HT1080 (cell line): Measurements from ENCODE around the gene HPGD. TPM values are rescaled to one million over a fixed set of nuclear protein-coding genes. Genes with fewer than 3 reads are reported as not detected.

ENCODE experiments used
- DNase-seq: peaks from one replicate; pipeline ENCODE4 v3.0.0-alpha.2; 2015; ENCODE audit warnings: low read depth
- polyA plus RNA-seq, 2 experiments: library from polyadenylated mRNA; depleted of rRNA; stranded (reverse); fragments of >200 nt; gene quantifications; 2 replicates each; pipeline ENCODE4 v1.2.3, GENCODE V29; 2015
- total RNA-seq: library from RNA; depleted of rRNA; stranded (reverse); fragments of >200 nt; shearing (Covaris generic); gene quantifications from 2 replicates; pipeline ENCODE4 v1.2.3, GENCODE V29; 2014; rRNA removed

The HPGD gene
- total RNA-seq, result 0.30 and 1.6 TPM in 2 replicates
- polyA plus RNA-seq (2015; cell fraction: cytosol; rRNA removed), result 0.44 and 0.48 TPM in 2 replicates
- 0.12 and 0.35 TPM in 2 replicates for polyA plus RNA-seq (2015; cell fraction: nucleus; rRNA removed)

DNA sequence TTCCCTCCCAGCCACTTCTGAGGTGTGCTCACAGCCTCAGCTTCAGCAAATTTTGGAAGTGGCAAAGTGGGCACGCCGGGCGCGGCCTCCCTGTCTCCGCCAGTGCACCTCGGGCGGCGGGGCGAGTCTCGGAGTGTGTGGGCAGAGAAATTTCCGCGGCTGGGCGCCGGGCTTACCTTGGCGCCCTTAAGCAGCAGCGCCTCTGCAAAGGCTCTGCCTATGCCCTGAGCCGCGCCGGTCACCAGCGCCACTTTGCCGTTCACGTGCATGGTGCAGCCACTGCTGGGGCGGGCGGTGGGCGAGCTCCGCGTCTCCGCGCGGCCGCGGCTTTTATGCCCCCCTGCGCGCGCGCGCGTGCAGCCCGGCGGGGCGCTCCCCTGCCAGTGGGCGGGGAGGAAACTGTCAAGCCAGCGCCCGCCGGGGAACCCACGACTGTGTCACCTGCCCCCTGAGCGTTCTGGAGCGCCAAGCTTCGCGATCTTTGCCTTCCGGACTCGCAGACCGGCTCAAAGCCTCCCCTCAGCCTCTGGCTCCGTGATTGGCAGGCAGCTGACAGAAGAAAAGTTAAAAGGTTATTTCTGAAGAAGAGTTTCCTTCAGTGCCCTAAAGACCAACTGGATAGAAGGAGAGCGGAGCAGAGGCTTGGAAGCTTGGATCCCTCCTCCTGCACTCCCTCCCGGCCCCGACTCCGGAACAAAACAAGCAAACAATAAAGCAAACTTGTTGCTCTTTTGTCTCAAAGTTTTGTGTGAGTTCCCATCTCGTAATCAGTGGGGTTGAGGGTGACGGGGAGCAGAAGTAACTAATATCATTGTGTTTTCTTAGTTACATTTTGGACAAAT lies at the start of gene HPGD:
Gene HPGD, minus strand, starts transcription at position 306 of the 842 bp plus-strand sequence. Its CDS starts 37 bp downstream, at position 269.
- peak; percentile 57 for DNase-seq

DNA sequence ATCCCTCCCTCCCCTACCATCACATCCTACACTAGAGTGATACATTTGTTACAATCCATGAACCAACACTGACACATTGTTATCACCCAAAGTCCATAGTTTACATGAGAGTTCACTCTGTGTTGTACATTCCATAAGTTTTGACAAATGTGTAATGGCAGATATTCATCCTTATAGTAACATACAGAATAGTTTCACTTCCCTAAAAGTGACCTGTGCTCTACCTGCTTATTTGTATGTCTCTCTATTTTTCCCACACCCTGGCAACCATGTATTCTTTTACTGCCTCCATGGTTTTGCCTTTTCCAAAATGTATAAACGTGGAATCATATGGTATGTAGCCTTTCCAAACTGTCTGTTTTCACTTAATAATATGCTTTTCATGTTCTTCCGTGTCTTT lies 42.2 kb upstream of the HPGD start:
- DNase-seq, result no peak

GRCh38 chr4:174563399-174563798 lies 41.1 kb upstream of the HPGD start:
- no peak for DNase-seq

DNA sequence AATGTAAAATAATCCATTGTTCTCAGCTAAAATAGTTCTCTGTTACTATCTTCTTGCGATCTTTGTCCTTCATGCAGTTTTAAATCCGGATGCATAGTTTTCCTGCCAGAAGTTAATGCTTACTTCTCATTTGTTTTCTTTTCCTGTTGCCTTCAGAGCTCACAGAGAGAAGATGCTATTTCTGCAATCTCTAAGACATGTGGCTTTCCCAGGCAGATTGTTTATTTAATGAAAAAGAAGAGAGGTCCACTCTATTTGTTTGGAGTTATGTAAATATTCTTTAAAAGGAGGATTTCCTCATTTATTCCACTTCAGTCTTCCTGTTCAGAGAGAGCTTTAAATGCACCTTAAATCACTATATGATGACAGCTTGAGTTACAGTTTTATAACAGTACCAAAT lies 39.3 kb upstream of the HPGD start:
- DNase-seq, result no peak

DNA sequence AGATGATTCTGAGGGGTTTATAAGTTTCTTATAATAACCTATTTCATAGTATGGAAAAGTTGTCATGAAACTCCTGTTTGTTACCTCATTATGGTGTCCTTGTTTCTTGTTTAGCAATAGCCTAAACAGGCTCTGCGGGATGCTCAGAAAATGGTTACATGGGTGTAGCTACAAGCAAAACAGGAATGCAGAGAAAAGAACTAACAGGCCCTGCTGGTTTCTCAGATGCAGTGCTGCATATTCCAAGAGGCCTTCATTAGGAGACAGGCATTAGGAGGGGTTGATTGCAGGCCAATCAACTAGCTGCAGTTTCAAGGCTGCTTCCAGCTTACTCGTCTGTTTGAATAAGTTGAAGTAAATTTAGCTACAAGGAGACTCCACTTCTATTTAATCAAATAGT lies 37.6 kb upstream of the HPGD start:
- no peak for DNase-seq

DNA sequence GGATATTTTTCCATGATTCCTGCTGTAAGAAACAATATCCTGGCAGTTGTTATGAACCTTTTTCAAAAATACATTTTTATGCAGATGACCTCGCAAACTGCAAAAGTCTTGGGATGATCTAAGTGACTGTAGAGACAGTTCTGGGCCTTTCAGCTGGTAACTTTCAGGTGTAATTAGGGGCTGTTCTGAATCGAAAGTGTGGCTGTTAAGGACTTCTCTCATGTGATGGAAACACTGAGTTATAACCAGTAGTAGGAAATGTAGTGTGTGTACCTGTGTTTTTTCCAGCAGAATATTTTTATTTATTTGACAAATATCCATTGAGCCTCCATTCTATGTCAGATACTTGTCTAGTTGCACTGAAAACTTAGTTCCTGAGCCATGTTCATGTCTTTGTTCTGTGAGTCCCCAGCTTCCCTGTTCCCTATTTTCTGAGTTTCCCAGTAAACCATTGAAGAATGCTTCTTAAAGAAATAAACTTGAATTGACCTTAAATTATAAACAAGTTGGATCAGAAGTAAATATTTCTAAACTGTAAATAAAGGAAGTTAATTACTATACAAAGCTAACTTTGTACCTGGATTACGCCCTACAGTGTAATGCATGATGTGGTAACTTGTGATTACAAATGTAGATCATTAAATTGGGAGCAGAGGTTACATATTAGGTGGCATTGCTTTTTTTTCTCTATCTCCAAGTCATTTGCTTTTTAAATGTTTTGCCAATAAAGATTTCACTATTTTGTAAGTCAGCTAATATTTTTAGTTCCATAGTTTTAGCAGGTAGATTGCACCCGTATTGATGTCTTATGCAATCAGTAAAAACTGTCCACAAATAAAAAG lies 33.7 kb upstream of the HPGD start:
- DNase-seq, result no peak

DNA sequence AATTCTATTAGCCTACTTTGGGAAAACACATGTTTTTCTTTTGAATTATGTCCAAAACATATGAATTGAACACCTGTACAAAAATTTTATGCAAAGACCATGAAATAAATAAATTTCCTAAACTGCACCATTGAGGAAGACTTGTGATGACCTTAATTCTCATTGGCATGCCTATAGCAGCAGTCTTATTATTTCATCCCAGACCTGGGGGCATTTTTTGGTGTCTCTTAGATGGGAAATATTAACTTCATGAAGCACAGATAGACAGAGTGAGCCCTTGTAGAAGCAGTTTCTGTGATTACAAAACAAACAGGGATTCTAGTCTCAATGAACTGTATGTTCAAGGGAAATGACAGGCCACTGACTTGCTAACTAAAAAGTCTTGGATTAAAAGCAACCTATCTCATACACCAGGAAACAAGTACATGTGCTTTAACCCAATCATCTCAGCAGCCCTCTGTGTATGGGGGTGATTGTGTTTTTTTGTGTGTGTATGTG lies 32.0 kb upstream of the HPGD start:
- DNase-seq, result no peak

DNA sequence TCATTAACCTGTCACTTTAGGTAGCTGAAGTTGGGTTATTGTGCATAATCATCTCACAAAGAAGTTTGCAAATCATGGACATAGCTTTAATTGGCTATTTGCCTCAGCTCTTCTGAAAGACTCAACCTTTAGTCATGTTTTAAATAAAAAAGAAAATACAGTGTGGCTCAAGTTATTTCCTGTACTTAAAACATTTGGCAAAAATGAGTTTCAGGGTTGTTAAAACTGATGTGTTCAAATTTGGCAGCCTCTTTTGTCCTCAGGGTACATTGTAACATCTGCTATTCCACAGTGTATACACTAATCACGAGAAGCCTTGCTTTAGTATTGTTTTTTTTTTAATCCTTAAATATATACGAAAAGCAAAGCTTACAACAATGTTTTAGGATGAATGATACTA lies 31.5 kb upstream of the HPGD start:
- peak; percentile 17 for DNase-seq

DNA sequence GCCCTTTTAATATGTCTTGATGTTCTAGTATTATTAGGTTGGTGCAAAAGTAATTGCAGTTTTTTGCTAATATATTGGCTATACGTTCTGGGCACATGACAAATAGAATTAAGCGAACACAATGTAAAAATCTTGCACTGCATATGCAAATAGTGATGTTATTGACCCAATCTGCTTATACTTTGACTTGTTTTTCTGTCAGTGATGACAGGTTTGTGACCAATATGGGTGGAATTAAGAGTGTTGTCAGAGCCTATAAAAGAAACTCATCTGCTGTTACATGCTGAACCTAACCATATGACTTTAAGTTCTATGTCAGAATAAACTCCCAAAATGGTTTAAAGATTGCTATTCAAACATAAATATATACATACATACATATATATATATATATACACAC lies 30.7 kb upstream of the HPGD start:
- DNase-seq, result no peak

DNA sequence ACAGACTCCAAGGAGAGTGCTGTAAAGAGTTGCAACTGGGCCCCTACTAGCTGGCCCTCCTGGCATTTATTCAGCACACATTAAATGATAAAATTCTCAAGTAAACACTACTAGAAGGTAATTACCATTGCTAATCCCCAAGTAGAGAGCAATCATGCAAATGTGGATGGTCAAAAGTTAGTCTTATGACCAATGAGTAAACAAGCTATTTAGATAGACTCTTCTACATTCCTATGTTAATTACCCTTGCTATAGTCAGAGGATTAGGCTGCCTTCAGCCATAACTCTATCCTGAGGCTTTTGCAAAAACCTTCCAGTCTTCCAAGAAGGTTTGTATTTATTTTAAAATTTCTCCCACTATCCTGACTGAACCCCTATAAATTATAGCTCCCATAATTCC lies 28.3 kb upstream of the HPGD start:
- DNase-seq, result no peak

DNA sequence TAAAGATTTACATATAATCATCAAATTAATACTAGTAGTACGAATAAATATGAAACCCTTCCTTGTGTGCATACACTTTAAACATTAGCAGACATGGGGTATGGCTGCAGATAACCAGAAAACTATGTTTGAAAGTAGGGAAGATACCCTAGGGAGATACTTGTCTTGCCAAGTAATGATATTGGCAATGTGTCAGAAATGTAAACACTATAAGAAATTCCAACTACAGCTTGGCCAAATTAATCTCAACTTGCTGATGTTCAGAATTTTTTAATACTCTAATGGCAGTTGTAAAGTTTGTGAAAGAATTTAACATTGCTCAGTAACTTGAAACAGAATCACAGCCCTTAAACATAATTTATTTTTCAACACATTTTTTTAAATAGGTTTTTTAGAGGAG lies 27.4 kb upstream of the HPGD start:
- DNase-seq, result no peak

DNA sequence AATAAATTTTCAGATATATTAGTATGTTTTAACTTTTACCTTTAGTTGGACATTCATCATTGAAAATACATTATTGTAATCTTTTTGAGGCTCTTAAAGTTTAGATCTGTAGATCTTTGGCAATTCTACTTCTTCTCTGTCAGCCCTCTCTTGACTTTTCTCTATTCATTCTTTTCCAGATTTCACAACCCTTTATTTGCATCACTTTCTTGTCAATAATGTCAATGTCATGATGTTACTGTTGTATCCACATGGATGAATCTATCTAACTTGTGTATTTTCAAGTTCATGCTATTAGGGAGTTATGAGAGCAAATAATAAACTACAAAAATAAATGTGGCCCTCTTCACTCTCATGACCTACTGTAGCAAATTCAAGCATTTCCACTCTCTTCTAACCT lies 23.0 kb upstream of the HPGD start:
- DNase-seq, result no peak

DNA sequence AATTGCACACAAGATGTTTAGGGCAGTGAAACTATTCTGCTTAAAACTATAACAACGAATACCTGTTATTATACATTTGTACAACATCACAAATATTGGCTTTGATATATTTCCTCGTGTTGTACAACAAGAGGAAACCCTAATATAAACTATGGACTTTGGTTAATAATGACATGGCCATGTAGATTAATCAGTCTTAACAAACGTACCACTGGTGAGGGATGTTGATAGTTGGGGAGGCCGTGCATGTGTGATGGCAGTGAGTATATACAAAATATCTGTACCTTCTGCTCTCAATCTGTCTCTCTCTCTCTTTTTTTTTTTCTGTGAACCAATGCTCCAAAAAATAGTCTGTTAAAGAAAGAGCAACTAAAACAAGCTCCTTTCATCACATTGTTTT lies 22.2 kb upstream of the HPGD start:
- DNase-seq, result no peak

GRCh38 chr4:174540175-174540574 lies 17.9 kb upstream of the HPGD start:
- DNase-seq, result no peak

GRCh38 chr4:174539571-174539970 lies 17.3 kb upstream of the HPGD start:
- DNase-seq, result no peak

- DNase-seq, result no peak
Observed at GRCh38 chr4:174538876-174539250, 16.6 kb upstream of the HPGD start.

DNA sequence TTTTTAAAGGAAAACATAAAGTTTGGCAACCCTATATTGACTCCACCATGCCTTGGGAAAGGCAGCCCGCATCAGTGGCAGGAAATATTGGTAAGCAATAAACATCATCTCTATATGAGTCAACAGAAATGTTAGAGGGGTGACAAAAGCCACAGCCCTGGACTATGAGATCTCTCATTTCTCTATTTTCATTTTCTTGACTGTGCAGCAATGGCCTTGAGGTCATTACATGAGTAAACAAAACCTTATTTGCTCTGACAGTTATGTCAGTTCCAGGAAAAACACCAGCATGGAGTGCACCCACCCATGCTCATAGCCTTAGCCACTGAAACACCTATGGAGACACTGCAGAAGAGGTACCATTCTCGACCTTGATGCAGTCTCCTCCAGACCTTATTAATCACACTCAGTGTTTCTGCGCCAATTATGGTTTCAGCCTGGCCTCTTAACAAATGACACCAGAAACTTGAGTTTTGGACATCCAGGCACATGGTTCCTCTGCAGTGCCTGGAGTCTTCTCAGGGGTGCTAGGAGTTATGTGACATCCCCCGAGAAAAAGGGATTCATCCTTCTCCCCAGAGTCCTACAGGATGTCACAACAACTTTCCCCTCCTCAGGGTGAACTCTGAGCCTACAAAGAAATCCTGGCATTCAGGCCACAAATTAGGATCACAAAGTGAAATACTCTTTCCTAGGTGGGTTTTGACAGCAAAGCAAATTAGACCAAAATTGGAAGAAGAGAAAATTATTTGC lies 16.0 kb upstream of the HPGD start:
- no peak for DNase-seq

- DNase-seq, result no peak
Observed at GRCh38 chr4:174537634-174538033, 15.3 kb upstream of the HPGD start.

DNA sequence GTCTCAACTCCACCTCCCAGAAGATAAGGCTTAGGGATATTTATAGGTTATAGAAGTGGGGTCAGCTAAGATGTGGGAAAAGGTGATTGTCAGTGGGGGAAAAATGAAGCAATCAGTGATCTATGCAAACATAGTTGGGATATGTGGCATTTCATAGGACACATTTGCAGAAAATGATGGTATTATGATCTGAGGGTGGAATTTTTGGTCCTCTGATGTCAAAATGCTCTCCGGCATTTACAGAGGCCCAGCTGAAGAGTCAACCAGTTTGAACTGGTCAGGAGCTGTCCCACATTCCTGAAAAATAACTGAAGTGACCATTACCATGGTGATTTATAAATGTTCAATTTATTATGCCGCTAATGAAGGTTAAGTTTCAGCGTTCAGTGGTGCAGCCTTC lies 12.2 kb upstream of the HPGD start:
- no peak for DNase-seq

GRCh38 chr4:174532445-174532844 lies 10.2 kb upstream of the HPGD start:
- DNase-seq, result no peak

DNA sequence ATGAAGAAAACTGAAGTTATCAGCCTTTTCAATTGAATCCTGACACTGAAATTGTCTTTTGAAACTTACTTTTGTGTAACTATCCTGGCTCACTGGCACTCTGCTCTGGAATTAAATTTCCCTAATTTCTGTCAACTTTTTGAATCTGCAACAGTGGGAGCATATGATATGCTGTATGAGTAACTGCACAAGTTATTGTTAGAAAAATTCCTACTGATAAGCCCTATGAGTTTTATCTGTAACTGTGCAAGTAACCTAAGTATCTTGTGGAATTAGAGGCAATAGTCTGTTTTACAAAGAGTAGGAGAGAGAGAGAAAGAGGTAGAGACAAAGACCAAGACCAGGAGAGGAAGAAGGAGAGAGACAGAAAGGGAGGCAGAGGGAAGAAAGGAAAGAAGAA lies 9.2 kb upstream of the HPGD start:
- no peak for DNase-seq

- no peak for DNase-seq
Observed at GRCh38 chr4:174528226-174528625, 5.9 kb upstream of the HPGD start.
